ENCODE data around the gene RARB. TPM values are rescaled to one million over a fixed set of nuclear protein-coding genes. Genes with fewer than 3 reads are reported as not detected.

The RARB gene
- total and polyA plus RNA-seq, 9 of the 15 experiments (the other 6 are each of a cell fraction or from before 2014, with no cell fraction given): 0.15 to 1.3 (median 0.27) TPM

- no peaks in the 10 kb centered on the region for H3K9me1 ChIP-seq (ENCODE audit: control insufficient read depth, insufficient read depth, low read length)
- no TSS peak for BruUV-seq (replicated peaks)
- WGBS (ENCODE audit: insufficient coverage, low coverage, missing lambda C conversion rate): 0% methylated on average over 4 of the region's 4 CpGs
- in situ Hi-C loops (cut with MboI) (no loop called here), intact Hi-C loops (cut with micrococcal nuclease) (no loop called here)
- H3K4me3 ChIP-seq: no peak overlapping the region
- H2AFZ ChIP-seq (ENCODE audit: low read depth, low read length): no peak overlapping the region
- H3K9me3 ChIP-seq (replicated peaks; ENCODE audit: control insufficient read depth, insufficient read depth, low read depth, low read length): no peaks in the 10 kb centered on the region
- no peak overlapping the region for H3K4me2 ChIP-seq (ENCODE audit: insufficient read depth, low read length)
- peaks cover 50 to 76% of the 10 kb centered on the region in 2 experiments for H3K27me3 ChIP-seq (ENCODE audit: control insufficient read depth in 2 of 2, insufficient read depth in 2 of 2, low read length in 2 of 2)
- TF ChIP-seq CBFB (CRISPR knock-in tag; IDR thresholded peaks at IDR 0.05) (no peak), PHB (CRISPR knock-in tag; IDR thresholded peaks at IDR 0.05) (no peak), NCOR1 (IDR thresholded peaks at IDR 0.05) (no peak), GATAD2A (IDR thresholded peaks at IDR 0.05) (no peak), HSF4 (CRISPR knock-in tag; IDR thresholded peaks at IDR 0.05; ENCODE audit: borderline replicate concordance) (no peak), ZNF175 (CRISPR knock-in tag; IDR thresholded peaks at IDR 0.05; ENCODE audit: low read depth) (no peak), MECOM (CRISPR knock-in tag; IDR thresholded peaks at IDR 0.05) (no peak)
- no peak overlapping the region for H3K9ac ChIP-seq (ENCODE audit: insufficient read depth in 1 of 2, low read depth in 2 of 2, low read length in 2 of 2)
- POLR2A ChIA-PET: no interaction called here
- H4K20me1 ChIP-seq (replicated peaks; ENCODE audit: control insufficient read depth, insufficient read depth, low read length): 0 out of 2 replicates have a peak, but pooled peaks cover 6% of the 10 kb centered on the region
- ATAC-seq (no peak), DNase-seq (ENCODE audit: extremely low read depth in 1 of 4, low spot score in 3 of 4) (no peak), FAIRE-seq (no peak)
- H3K4me1 ChIP-seq (replicated peaks in 1 of 2; ENCODE audit: control insufficient read depth in 2 of 2, insufficient read depth in 2 of 2, low read length in 2 of 2): peaks cover 0 to 5% of the 10 kb centered on the region in 2 experiments; a peak in 1 of 5 replicates
- no peaks in the 10 kb centered on the region for H3K79me2 ChIP-seq (ENCODE audit: control insufficient read depth, insufficient read depth, low read length)
- H3K27ac ChIP-seq (ENCODE audit: extremely low read depth, low read depth, low read length): no peak overlapping the region
- CTCF ChIA-PET (ENCODE audit: low intra/inter-chr PET ratio): no interaction called here
- H3K36me3 ChIP-seq (ENCODE audit: control insufficient read depth, insufficient read depth, low read length): no peaks in the 10 kb centered on the region
Measured at GRCh38 chr3:25576146-25576545, 148.1 kb downstream of the RARB start.

GRCh38 chr3:25576831-25577454 lies 148.9 kb downstream of the RARB start:
- Histone ChIP-seq H2AFZ (ENCODE audit: low read depth, low read length) (no peak overlapping the region), H3K27ac (ENCODE audit: extremely low read depth, low read depth, low read length) (no peak overlapping the region), H3K36me3 (ENCODE audit: control insufficient read depth, insufficient read depth, low read length) (no peaks in the 10 kb centered on the region), H3K4me3 (no peak overlapping the region), H3K9ac (ENCODE audit: insufficient read depth in 1 of 2, low read depth in 2 of 2, low read length in 2 of 2) (no peak overlapping the region), H3K79me2 (ENCODE audit: control insufficient read depth, insufficient read depth, low read length) (no peaks in the 10 kb centered on the region), H3K9me3 (replicated peaks; ENCODE audit: control insufficient read depth, insufficient read depth, low read depth, low read length) (no peaks in the 10 kb centered on the region), H3K27me3 (ENCODE audit: control insufficient read depth in 2 of 2, insufficient read depth in 2 of 2, low read length in 2 of 2) (peaks cover 43 to 71% of the 10 kb centered on the region in 2 experiments), H3K4me2 (ENCODE audit: insufficient read depth, low read length) (no peak overlapping the region), H3K4me1 (replicated peaks in 1 of 2; ENCODE audit: control insufficient read depth in 2 of 2, insufficient read depth in 2 of 2, low read length in 2 of 2) (peaks cover 3 to 5% of the 10 kb centered on the region in 2 experiments; a peak in 2 of 5 replicates), H3K9me1 (ENCODE audit: control insufficient read depth, insufficient read depth, low read length) (no peaks in the 10 kb centered on the region), H4K20me1 (replicated peaks; ENCODE audit: control insufficient read depth, insufficient read depth, low read length) (0 out of 2 replicates have a peak, but pooled peaks cover 6% of the 10 kb centered on the region)
- ATAC-seq: peak; percentile 72
- in situ Hi-C loops (cut with MboI) (no loop called here), intact Hi-C loops (cut with micrococcal nuclease) (no loop called here)
- no TSS peak for BruUV-seq (replicated peaks)
- WGBS (ENCODE audit: insufficient coverage, low coverage, missing lambda C conversion rate): 2% methylated on average over 15 of the region's 15 CpGs
- DNase-seq (ENCODE audit: extremely low read depth in 1 of 4, low spot score in 3 of 4): peak; percentile 61 to 80 (median 74)
- peak; percentile 69 for FAIRE-seq
- CTCF ChIA-PET (ENCODE audit: low intra/inter-chr PET ratio): no interaction called here
- POLR2A ChIA-PET: no interaction called here
- TF ChIP-seq LCOR (CRISPR knock-in tag; IDR thresholded peaks at IDR 0.05) (peak; percentile 68; the same call in 1 of the 2 replicates), OTX1 (CRISPR knock-in tag; IDR thresholded peaks at IDR 0.05) (0 out of 2 replicates have a peak, but pooled peaks have one; percentile 15), BHLHE40 (IDR thresholded peaks at IDR 0.05; ENCODE audit: low read length) (0 out of 2 replicates have a peak, but pooled peaks have one; percentile 23), XRCC5 (IDR thresholded peaks at IDR 0.05; ENCODE audit: low read depth, low read length) (peak; percentile 81), E2F6 (IDR thresholded peaks at IDR 0.05; ENCODE audit: borderline replicate concordance in 1 of 2, extremely low read depth in 1 of 2, insufficient read depth in 1 of 2, insufficient read length in 1 of 2, low read depth in 1 of 2, low read length in 1 of 2, poor library complexity in 1 of 2, severe bottlenecking in 1 of 2) (peak in 1 of 2 experiments; percentile 22)

Data from K562 (cell line).